ENCODE data around the gene PHB1. TPM values are rescaled to one million over a fixed set of nuclear protein-coding genes. Genes with fewer than 3 reads are reported as not detected.
"Not testable (repeated sequence)": the region's sequence is repeated elsewhere in the genome, so short reads cannot be mapped to it uniquely, and the experiment has no call there.

PHB1 gene
- polyA plus RNA-seq, 1 of the 3 experiments (the other 2 are of a cell fraction): 379 TPM

- not testable (repeated sequence) for H3K4me2 ChIP-seq; H4K20me1 ChIP-seq (ENCODE audit: insufficient read depth); H3K9me3 ChIP-seq; H3K36me3 ChIP-seq (replicated peaks in 1 of 2; ENCODE audit: control insufficient read depth in 1 of 2, insufficient read depth in 2 of 2, low read length in 1 of 2); H3K4me3 ChIP-seq (ENCODE audit: low read depth in 2 of 2, low read length in 1 of 2); H2AFZ ChIP-seq (ENCODE audit: low read depth); H3K27me3 ChIP-seq (ENCODE audit: insufficient read depth); H3K9ac ChIP-seq; H3K27ac ChIP-seq (ENCODE audit: low read depth in 2 of 2, low read length in 1 of 2); H3K9me2 ChIP-seq; DNase-seq
- WGBS (ENCODE audit: low lambda C conversion rate): 93% methylated on average over 10 of the region's 10 CpGs
- H3F3A ChIP-seq (replicated peaks; ENCODE audit: insufficient read depth): peaks cover 19% of the 10 kb centered on the region
- peaks cover 14% of the 10 kb centered on the region for H3K79me2 ChIP-seq (ENCODE audit: insufficient read depth)
- H3K4me1 ChIP-seq (ENCODE audit: control insufficient read depth in 1 of 2, insufficient read depth in 2 of 2, low read depth in 1 of 2, low read length in 1 of 2): peaks cover 4 to 12% of the 10 kb centered on the region in 2 experiments; a peak in 3 of 4 replicates
- CTCF ChIA-PET: interaction anchor here (1.0 to 2.5 kb wide), 10 partner anchors 9 to 191 kb away, joined by 3 to 12 read pairs (median 4); no protein-coding TSS in a partner anchor
- POLR2A ChIA-PET: interaction anchor here (0.6 kb wide), 1 partner anchor 230 kb away, joined by 5 read pairs; no protein-coding TSS in a partner anchor
Observed at GRCh38 chr17:49365126-49365525, 49.6 kb downstream of the PHB1 start.

GRCh38 chr17:49364119-49364518 is 50.6 kb downstream of the PHB1 start:
- CTCF ChIA-PET: interaction anchor here (1.0 to 2.5 kb wide), 7 partner anchors 11 to 192 kb away, joined by 3 to 12 read pairs (median 4); no protein-coding TSS in a partner anchor

GRCh38 chr17:49363251-49363650 is 51.4 kb downstream of the PHB1 start:
- H4K20me1 ChIP-seq (ENCODE audit: insufficient read depth): peaks cover 26% of the 10 kb centered on the region
- 97% methylated on average over 4 of the region's 4 CpGs for WGBS (ENCODE audit: low lambda C conversion rate)
- no peak for DNase-seq
- H2AFZ ChIP-seq (ENCODE audit: low read depth): no peak overlapping the region
- no peaks in the 10 kb centered on the region for H3K9me3 ChIP-seq
- H3K9me2 ChIP-seq: no peaks in the 10 kb centered on the region
- no peak overlapping the region for H3K4me2 ChIP-seq
- H3K36me3 ChIP-seq (replicated peaks in 1 of 2; ENCODE audit: control insufficient read depth in 1 of 2, insufficient read depth in 2 of 2, low read length in 1 of 2): no peaks in the 10 kb centered on the region
- POLR2A ChIA-PET: no interaction called here
- no peak overlapping the region for H3K9ac ChIP-seq
- H3K27me3 ChIP-seq (ENCODE audit: insufficient read depth): no peaks in the 10 kb centered on the region
- peaks cover 32% of the 10 kb centered on the region for H3K79me2 ChIP-seq (ENCODE audit: insufficient read depth)
- CTCF ChIA-PET: interaction anchor here (0.8 to 2.5 kb wide), 8 partner anchors 9 to 193 kb away, joined by 3 to 12 read pairs (median 3); no protein-coding TSS in a partner anchor
- no peak overlapping the region for H3K27ac ChIP-seq (ENCODE audit: low read depth in 2 of 2, low read length in 1 of 2)
- no peak overlapping the region for H3K4me3 ChIP-seq (ENCODE audit: low read depth in 2 of 2, low read length in 1 of 2)
- H3K4me1 ChIP-seq (ENCODE audit: control insufficient read depth in 1 of 2, insufficient read depth in 2 of 2, low read depth in 1 of 2, low read length in 1 of 2): peaks cover 17 to 18% of the 10 kb centered on the region in 2 experiments; a peak in 3 of 4 replicates
- peaks cover 19% of the 10 kb centered on the region for H3F3A ChIP-seq (replicated peaks; ENCODE audit: insufficient read depth)
- TF ChIP-seq NFIC (IDR thresholded peaks at IDR 0.05; ENCODE audit: borderline replicate concordance) (no peak), RCOR1 (IDR thresholded peaks at IDR 0.05; ENCODE audit: low read length) (no peak), FOSL2 (IDR thresholded peaks at IDR 0.05; ENCODE audit: borderline replicate concordance, low read depth) (no peak), SIN3A (IDR thresholded peaks at IDR 0.05; ENCODE audit: borderline replicate concordance, low read depth, low read length) (no peak), ELF1 (IDR thresholded peaks at IDR 0.05) (no peak), MXI1 (IDR thresholded peaks at IDR 0.05; ENCODE audit: low read depth, low read length) (no peak), MEF2A (IDR thresholded peaks at IDR 0.05; ENCODE audit: borderline replicate concordance, low read depth) (no peak), REST (IDR thresholded peaks at IDR 0.05; ENCODE audit: low read depth, low read length) (no peak), GATA2 (CRISPR knock-in tag; IDR thresholded peaks at IDR 0.05) (no peak), TCF12 (IDR thresholded peaks at IDR 0.05) (no peak), RAD21 (IDR thresholded peaks at IDR 0.05; ENCODE audit: low read length) (no peak), NRF1 (IDR thresholded peaks at IDR 0.05; ENCODE audit: low read depth, low read length) (no peak), RXRA (IDR thresholded peaks at IDR 0.05; ENCODE audit: borderline replicate concordance, low read depth) (no peak), FOXJ3 (CRISPR knock-in tag; IDR thresholded peaks at IDR 0.05) (no peak), TEAD4 (IDR thresholded peaks at IDR 0.05; ENCODE audit: borderline replicate concordance, insufficient read depth) (no peak), POLR2AphosphoS5 (IDR thresholded peaks at IDR 0.05; ENCODE audit: low read depth, low read length) (no peak), CTCF (IDR thresholded peaks at IDR 0.05) (no peak)

More at GRCh38 chr17:49364119-49364518, 50.6 kb downstream of the PHB1 start:
- TF ChIP-seq RAD21 (IDR thresholded peaks at IDR 0.05; ENCODE audit: low read length) (peak; percentile 20), FOXJ3 (CRISPR knock-in tag; IDR thresholded peaks at IDR 0.05) (no peak)
- H3K4me3 ChIP-seq (ENCODE audit: low read depth in 2 of 2, low read length in 1 of 2): no peak overlapping the region
- peaks cover 14 to 18% of the 10 kb centered on the region in 2 experiments; a peak in 3 of 4 replicates for H3K4me1 ChIP-seq (ENCODE audit: control insufficient read depth in 1 of 2, insufficient read depth in 2 of 2, low read depth in 1 of 2, low read length in 1 of 2)
- H3K9ac ChIP-seq: no peak overlapping the region
- no peak overlapping the region for H3K4me2 ChIP-seq
- H4K20me1 ChIP-seq (ENCODE audit: insufficient read depth): peaks cover 18% of the 10 kb centered on the region
- H3F3A ChIP-seq (replicated peaks; ENCODE audit: insufficient read depth): peaks cover 19% of the 10 kb centered on the region
- no peak for DNase-seq
- H2AFZ ChIP-seq (ENCODE audit: low read depth): no peak overlapping the region
- POLR2A ChIA-PET: no interaction called here
- WGBS (ENCODE audit: low lambda C conversion rate): 93% methylated on average over 2 of the region's 2 CpGs
- H3K36me3 ChIP-seq (replicated peaks in 1 of 2; ENCODE audit: control insufficient read depth in 1 of 2, insufficient read depth in 2 of 2, low read length in 1 of 2): no peaks in the 10 kb centered on the region
- H3K27ac ChIP-seq (ENCODE audit: low read depth in 2 of 2, low read length in 1 of 2): no peak overlapping the region
- H3K27me3 ChIP-seq (ENCODE audit: insufficient read depth): no peaks in the 10 kb centered on the region
- no peaks in the 10 kb centered on the region for H3K9me2 ChIP-seq
- H3K9me3 ChIP-seq: no peaks in the 10 kb centered on the region
- H3K79me2 ChIP-seq (ENCODE audit: insufficient read depth): peaks cover 24% of the 10 kb centered on the region

Data from SK-N-SH (cell line).